Measurements from ENCODE around the gene MRPL12.
A peak's percentile ranks its signal among the peaks of the same experiment; 100 is the strongest.

Gene MRPL12

DNA sequence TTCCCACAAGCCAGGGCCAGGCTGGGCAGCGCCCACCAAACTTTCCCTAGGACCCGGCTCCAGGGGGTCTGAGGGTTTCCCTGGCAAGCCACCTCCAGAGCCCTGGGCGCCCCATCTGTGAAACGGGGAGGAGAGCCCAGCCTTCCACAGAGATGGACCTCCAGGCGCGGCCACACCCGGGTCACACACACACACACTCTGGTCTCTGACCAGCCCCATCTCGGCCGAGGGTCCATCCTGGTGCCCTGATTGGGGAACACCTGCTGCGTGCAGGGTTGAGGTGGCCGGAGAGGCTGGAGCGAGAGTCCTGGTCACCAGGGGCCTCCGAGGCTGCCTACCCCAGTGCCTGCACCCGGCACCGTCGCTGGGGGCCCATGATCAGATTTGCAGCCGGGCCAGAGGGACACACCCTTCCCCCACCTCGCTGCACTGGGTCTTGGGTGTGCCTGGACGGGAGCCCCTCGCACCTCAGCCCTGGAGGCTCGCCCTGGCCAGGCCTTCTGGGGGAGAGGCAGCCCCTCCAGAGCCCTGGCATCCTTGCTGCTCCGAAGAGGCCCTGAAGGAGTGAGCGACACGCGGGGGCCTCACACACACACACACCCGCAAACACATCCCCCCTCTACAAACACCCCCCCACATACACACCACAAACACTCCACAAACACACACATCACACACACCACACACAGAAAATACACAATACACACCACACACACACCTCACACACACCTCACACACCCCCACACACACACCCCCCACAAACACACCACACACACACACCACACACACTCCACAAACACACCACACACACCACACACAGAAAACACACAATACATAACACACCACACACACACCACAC, 38.7 kb downstream of the MRPL12 start (continued):
- TF ChIP-seq GLI2 (tag by site-specific recombination; IDR thresholded peaks at IDR 0.05; ENCODE audit: borderline replicate concordance, low read depth), result no peak
- TF ChIP-seq ZNF426 (tag by site-specific recombination; IDR thresholded peaks at IDR 0.05), result no peak
- peak; percentile 59; the same call in 1 of the 2 replicates for TF ChIP-seq ZNF391 (tag by site-specific recombination; IDR thresholded peaks at IDR 0.05; ENCODE audit: borderline replicate concordance, low read depth)
- no peak for TF ChIP-seq ZFP3 (tag by site-specific recombination; IDR thresholded peaks at IDR 0.05; ENCODE audit: low read depth)
- TF ChIP-seq, protein P1, sequence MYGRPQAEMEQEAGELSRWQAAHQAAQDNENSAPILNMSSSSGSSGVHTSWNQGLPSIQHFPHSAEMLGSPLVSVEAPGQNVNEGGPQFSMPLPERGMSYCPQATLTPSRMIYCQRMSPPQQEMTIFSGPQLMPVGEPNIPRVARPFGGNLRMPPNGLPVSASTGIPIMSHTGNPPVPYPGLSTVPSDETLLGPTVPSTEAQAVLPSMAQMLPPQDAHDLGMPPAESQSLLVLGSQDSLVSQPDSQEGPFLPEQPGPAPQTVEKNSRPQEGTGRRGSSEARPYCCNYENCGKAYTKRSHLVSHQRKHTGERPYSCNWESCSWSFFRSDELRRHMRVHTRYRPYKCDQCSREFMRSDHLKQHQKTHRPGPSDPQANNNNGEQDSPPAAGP (tag by site-specific recombination; IDR thresholded peaks at IDR 0.05), result peak; percentile 60; the same call in 1 of the 2 replicates
- no peak for TF ChIP-seq ZEB2 (tag by site-specific recombination; IDR thresholded peaks at IDR 0.05)
- TF ChIP-seq, protein P2, sequence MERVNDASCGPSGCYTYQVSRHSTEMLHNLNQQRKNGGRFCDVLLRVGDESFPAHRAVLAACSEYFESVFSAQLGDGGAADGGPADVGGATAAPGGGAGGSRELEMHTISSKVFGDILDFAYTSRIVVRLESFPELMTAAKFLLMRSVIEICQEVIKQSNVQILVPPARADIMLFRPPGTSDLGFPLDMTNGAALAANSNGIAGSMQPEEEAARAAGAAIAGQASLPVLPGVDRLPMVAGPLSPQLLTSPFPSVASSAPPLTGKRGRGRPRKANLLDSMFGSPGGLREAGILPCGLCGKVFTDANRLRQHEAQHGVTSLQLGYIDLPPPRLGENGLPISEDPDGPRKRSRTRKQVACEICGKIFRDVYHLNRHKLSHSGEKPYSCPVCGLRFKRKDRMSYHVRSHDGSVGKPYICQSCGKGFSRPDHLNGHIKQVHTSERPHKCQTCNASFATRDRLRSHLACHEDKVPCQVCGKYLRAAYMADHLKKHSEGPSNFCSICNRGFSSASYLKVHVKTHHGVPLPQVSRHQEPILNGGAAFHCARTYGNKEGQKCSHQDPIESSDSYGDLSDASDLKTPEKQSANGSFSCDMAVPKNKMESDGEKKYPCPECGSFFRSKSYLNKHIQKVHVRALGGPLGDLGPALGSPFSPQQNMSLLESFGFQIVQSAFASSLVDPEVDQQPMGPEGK (tag by site-specific recombination; IDR thresholded peaks at IDR 0.05), result peak; percentile 74; the same call in 1 of the 2 replicates
- no peak for TF ChIP-seq IKZF3 (tag by site-specific recombination; IDR thresholded peaks at IDR 0.05)
- TF ChIP-seq, protein P3, sequence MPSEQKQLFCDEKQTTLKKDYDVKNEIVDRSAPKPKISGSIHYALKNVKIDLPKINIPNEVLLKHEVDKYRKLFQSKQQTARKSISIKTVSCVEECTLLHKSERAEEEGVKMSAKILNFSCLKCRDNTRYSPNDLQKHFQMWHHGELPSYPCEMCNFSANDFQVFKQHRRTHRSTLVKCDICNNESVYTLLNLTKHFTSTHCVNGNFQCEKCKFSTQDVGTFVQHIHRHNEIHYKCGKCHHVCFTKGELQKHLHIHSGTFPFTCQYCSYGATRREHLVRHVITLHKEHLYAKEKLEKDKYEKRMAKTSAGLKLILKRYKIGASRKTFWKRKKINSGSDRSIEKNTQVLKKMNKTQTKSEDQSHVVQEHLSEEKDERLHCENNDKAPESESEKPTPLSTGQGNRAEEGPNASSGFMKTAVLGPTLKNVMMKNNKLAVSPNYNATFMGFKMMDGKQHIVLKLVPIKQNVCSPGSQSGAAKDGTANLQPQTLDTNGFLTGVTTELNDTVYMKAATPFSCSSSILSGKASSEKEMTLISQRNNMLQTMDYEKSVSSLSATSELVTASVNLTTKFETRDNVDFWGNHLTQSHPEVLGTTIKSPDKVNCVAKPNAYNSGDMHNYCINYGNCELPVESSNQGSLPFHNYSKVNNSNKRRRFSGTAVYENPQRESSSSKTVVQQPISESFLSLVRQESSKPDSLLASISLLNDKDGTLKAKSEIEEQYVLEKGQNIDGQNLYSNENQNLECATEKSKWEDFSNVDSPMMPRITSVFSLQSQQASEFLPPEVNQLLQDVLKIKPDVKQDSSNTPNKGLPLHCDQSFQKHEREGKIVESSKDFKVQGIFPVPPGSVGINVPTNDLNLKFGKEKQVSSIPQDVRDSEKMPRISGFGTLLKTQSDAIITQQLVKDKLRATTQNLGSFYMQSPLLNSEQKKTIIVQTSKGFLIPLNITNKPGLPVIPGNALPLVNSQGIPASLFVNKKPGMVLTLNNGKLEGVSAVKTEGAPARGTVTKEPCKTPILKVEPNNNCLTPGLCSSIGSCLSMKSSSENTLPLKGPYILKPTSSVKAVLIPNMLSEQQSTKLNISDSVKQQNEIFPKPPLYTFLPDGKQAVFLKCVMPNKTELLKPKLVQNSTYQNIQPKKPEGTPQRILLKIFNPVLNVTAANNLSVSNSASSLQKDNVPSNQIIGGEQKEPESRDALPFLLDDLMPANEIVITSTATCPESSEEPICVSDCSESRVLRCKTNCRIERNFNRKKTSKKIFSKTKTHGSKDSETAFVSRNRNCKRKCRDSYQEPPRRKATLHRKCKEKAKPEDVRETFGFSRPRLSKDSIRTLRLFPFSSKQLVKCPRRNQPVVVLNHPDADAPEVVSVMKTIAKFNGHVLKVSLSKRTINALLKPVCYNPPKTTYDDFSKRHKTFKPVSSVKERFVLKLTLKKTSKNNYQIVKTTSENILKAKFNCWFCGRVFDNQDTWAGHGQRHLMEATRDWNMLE (tag by site-specific recombination; conservative IDR thresholded peaks at IDR 0.05; ENCODE audit: low read depth), result no peak
- TF ChIP-seq GLIS2 (tag by site-specific recombination; IDR thresholded peaks at IDR 0.05), result 0 out of 2 replicates have a peak, but pooled peaks have one; percentile 32
- TF ChIP-seq, protein P4, sequence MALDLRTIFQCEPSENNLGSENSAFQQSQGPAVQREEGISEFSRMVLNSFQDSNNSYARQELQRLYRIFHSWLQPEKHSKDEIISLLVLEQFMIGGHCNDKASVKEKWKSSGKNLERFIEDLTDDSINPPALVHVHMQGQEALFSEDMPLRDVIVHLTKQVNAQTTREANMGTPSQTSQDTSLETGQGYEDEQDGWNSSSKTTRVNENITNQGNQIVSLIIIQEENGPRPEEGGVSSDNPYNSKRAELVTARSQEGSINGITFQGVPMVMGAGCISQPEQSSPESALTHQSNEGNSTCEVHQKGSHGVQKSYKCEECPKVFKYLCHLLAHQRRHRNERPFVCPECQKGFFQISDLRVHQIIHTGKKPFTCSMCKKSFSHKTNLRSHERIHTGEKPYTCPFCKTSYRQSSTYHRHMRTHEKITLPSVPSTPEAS (tag by site-specific recombination; IDR thresholded peaks at IDR 0.05), result peak; percentile 52
- peak; percentile 66; the same call in 1 of the 2 replicates for TF ChIP-seq ZNF155 (tag by site-specific recombination; IDR thresholded peaks at IDR 0.05)
- peak; percentile 52 for TF ChIP-seq ZBTB8A (tag by site-specific recombination; IDR thresholded peaks at IDR 0.05)
- TF ChIP-seq ZNF558 (tag by site-specific recombination; IDR thresholded peaks at IDR 0.05), result no peak
- TF ChIP-seq REPIN1 (tag by site-specific recombination; IDR thresholded peaks at IDR 0.05; ENCODE audit: low read depth), result no peak
- no peak for TF ChIP-seq ZNF302 (tag by site-specific recombination; IDR thresholded peaks at IDR 0.05; ENCODE audit: low read depth)
- TF ChIP-seq KLF1 (tag by site-specific recombination; IDR thresholded peaks at IDR 0.05), result peak; percentile 41; the same call in 1 of the 2 replicates
- TF ChIP-seq ZNF169 (tag by site-specific recombination; IDR thresholded peaks at IDR 0.05), result no peak
- no peak for TF ChIP-seq ZNF610 (tag by site-specific recombination; IDR thresholded peaks at IDR 0.05; ENCODE audit: borderline replicate concordance)
- TF ChIP-seq, protein P5, sequence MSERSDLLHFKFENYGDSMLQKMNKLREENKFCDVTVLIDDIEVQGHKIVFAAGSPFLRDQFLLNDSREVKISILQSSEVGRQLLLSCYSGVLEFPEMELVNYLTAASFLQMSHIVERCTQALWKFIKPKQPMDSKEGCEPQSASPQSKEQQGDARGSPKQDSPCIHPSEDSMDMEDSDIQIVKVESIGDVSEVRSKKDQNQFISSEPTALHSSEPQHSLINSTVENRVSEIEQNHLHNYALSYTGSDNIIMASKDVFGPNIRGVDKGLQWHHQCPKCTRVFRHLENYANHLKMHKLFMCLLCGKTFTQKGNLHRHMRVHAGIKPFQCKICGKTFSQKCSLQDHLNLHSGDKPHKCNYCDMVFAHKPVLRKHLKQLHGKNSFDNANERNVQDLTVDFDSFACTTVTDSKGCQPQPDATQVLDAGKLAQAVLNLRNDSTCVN (tag by site-specific recombination; optimal IDR thresholded peaks at IDR 0.05), result no peak
- TF ChIP-seq ZNF324 (tag by site-specific recombination; IDR thresholded peaks at IDR 0.05), result no peak
- TF ChIP-seq SCRT2 (tag by site-specific recombination; IDR thresholded peaks at IDR 0.05), result no peak
- TF ChIP-seq, protein P6, sequence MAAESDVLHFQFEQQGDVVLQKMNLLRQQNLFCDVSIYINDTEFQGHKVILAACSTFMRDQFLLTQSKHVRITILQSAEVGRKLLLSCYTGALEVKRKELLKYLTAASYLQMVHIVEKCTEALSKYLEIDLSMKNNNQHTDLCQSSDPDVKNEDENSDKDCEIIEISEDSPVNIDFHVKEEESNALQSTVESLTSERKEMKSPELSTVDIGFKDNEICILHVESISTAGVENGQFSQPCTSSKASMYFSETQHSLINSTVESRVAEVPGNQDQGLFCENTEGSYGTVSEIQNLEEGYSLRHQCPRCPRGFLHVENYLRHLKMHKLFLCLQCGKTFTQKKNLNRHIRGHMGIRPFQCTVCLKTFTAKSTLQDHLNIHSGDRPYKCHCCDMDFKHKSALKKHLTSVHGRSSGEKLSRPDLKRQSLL (tag by site-specific recombination; IDR thresholded peaks at IDR 0.05), result no peak
- TF ChIP-seq RBAK (tag by site-specific recombination; IDR thresholded peaks at IDR 0.05), result no peak
- no peak for TF ChIP-seq ZNF621 (tag by site-specific recombination; IDR thresholded peaks at IDR 0.05)
- no peak for TF ChIP-seq ZNF473 (tag by site-specific recombination; IDR thresholded peaks at IDR 0.05)
- no peak for TF ChIP-seq ZNF548 (tag by site-specific recombination; IDR thresholded peaks at IDR 0.05)

Measured in HEK293 (cell line).